ENCODE results near the gene PDSS2.

The PDSS2 gene

DNA sequence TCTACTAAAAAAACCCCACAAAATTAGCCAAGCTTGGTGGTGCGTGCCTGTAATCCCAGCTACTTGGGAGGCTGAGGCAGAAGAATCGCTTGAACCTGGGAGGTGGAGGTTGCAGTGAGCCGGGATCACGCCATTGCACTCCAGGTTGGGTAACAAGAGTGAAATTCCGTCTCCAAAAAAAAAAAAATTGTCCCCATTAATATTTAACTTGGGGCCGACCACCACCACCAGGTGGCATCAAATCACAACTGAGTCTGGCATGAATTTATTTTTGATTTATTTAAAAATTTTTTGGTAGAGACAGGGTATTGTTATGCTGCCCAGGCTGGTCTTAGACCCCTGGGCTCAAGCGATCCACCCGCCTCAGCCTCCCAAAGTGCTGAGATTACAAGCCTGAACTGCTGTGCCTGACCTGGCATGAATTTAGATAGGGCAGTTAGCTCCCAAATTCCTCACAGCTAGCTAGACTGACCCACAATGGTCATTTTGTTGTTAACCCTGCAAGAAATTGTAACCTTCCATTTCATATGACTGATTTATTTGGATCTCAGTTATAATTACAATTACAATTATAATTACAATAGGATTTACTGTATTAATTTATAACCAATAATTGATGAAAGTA lies 326.9 kb downstream of the PDSS2 start:
- H4K20me1 ChIP-seq (ENCODE audit: low read depth, low read length), result no peaks in the 10 kb centered on the region
- H3K36me3 ChIP-seq (ENCODE audit: low read length), result no peaks in the 10 kb centered on the region
- no peaks in the 10 kb centered on the region for H3K79me2 ChIP-seq (ENCODE audit: insufficient read depth, low read length)
- peak overlapping the region; percentile 15 for H3K4me2 ChIP-seq (ENCODE audit: low read depth, low read length, poor library complexity, severe bottlenecking)
- H2AFZ ChIP-seq (ENCODE audit: low read depth, low read length, severe bottlenecking), result no peak overlapping the region
- no peaks in the 10 kb centered on the region for H3K9me2 ChIP-seq (replicated peaks; ENCODE audit: insufficient read depth, low read length)
- H3K9ac ChIP-seq (ENCODE audit: low read length), result no peak overlapping the region
- H3F3A ChIP-seq (ENCODE audit: insufficient read depth), result no peaks in the 10 kb centered on the region
- no peak overlapping the region for H3K4me3 ChIP-seq (ENCODE audit: insufficient read depth, low read length, poor library complexity, severe bottlenecking)
- no peaks in the 10 kb centered on the region for H3K27me3 ChIP-seq (ENCODE audit: low read length)
- H3K9me3 ChIP-seq (ENCODE audit: insufficient read depth, low read length), result no peaks in the 10 kb centered on the region
- no peak overlapping the region for H3K27ac ChIP-seq (ENCODE audit: low read depth, low read length)
- TF ChIP-seq CTCF (IDR thresholded peaks at IDR 0.05; ENCODE audit: insufficient read depth, low read length, poor library complexity, severe bottlenecking) (peak; percentile 44), EZH2phosphoT487 (conservative IDR thresholded peaks at IDR 0.05; ENCODE audit: low read length) (no peak)

- no peaks in the 10 kb centered on the region for H3K27me3 ChIP-seq (ENCODE audit: low read length)
- no peak for TF ChIP-seq EZH2phosphoT487 (conservative IDR thresholded peaks at IDR 0.05; ENCODE audit: low read length)
- no peak for TF ChIP-seq CTCF (IDR thresholded peaks at IDR 0.05; ENCODE audit: insufficient read depth, low read length, poor library complexity, severe bottlenecking)
Observed at GRCh38 chr6:107129370-107129925, 329.9 kb downstream of the PDSS2 start.

GRCh38 chr6:107128577-107128976 lies 330.8 kb downstream of the PDSS2 start:
- Histone ChIP-seq H3F3A (ENCODE audit: insufficient read depth) (no peaks in the 10 kb centered on the region), H3K4me2 (ENCODE audit: low read depth, low read length, poor library complexity, severe bottlenecking) (no peak overlapping the region), H2AFZ (ENCODE audit: low read depth, low read length, severe bottlenecking) (no peak overlapping the region), H4K20me1 (ENCODE audit: low read depth, low read length) (no peaks in the 10 kb centered on the region), H3K9ac (ENCODE audit: low read length) (no peak overlapping the region), H3K4me3 (ENCODE audit: insufficient read depth, low read length, poor library complexity, severe bottlenecking) (no peak overlapping the region), H3K36me3 (ENCODE audit: low read length) (no peaks in the 10 kb centered on the region), H3K9me3 (ENCODE audit: insufficient read depth, low read length) (no peaks in the 10 kb centered on the region), H3K27ac (ENCODE audit: low read depth, low read length) (no peak overlapping the region), H3K27me3 (ENCODE audit: low read length) (no peaks in the 10 kb centered on the region), H3K9me2 (replicated peaks; ENCODE audit: insufficient read depth, low read length) (no peaks in the 10 kb centered on the region), H3K79me2 (ENCODE audit: insufficient read depth, low read length) (no peaks in the 10 kb centered on the region)
- TF ChIP-seq EZH2phosphoT487 (conservative IDR thresholded peaks at IDR 0.05; ENCODE audit: low read length) (no peak), CTCF (IDR thresholded peaks at IDR 0.05; ENCODE audit: insufficient read depth, low read length, poor library complexity, severe bottlenecking) (no peak)

More at GRCh38 chr6:107129370-107129925, 329.9 kb downstream of the PDSS2 start:
- H4K20me1 ChIP-seq (ENCODE audit: low read depth, low read length), result no peaks in the 10 kb centered on the region
- H3K9me3 ChIP-seq (ENCODE audit: insufficient read depth, low read length), result no peaks in the 10 kb centered on the region
- H3K79me2 ChIP-seq (ENCODE audit: insufficient read depth, low read length), result no peaks in the 10 kb centered on the region
- H2AFZ ChIP-seq (ENCODE audit: low read depth, low read length, severe bottlenecking), result no peak overlapping the region
- H3K9me2 ChIP-seq (replicated peaks; ENCODE audit: insufficient read depth, low read length), result no peaks in the 10 kb centered on the region
- no peak overlapping the region for H3K4me2 ChIP-seq (ENCODE audit: low read depth, low read length, poor library complexity, severe bottlenecking)
- no peak overlapping the region for H3K9ac ChIP-seq (ENCODE audit: low read length)
- no peaks in the 10 kb centered on the region for H3K36me3 ChIP-seq (ENCODE audit: low read length)
- H3F3A ChIP-seq (ENCODE audit: insufficient read depth), result no peaks in the 10 kb centered on the region
- no peak overlapping the region for H3K4me3 ChIP-seq (ENCODE audit: insufficient read depth, low read length, poor library complexity, severe bottlenecking)
- no peak overlapping the region for H3K27ac ChIP-seq (ENCODE audit: low read depth, low read length)

Data from SU-DHL-6 (cell line).